NCI-H1436 (cell line): ENCODE measurements around the gene ETV6.
"Not testable (repeated sequence)": the region's sequence is repeated elsewhere in the genome, so short reads cannot be mapped to it uniquely, and the experiment has no call there.

Source experiments
- DNase-seq: peaks from one replicate; lab custom pipeline; 2025; lab: John Stamatoyannopoulos, UW

ETV6 gene

GRCh38 chr12:11649413-11650285 is at the start of gene ETV6:
Gene ETV6 (plus strand): TSS chr12:11649674. CDS start chr12:11650128, 454 bp downstream.
- DNase-seq = peak; percentile 65

- no peak for DNase-seq
Measured at GRCh38 chr12:11600199-11600598, 49.3 kb upstream of the ETV6 start.

- DNase-seq = no peak
Measured at GRCh38 chr12:11601647-11602046, 47.8 kb upstream of the ETV6 start.

- DNase-seq = no peak
Measured at GRCh38 chr12:11607313-11608081, 42.0 kb upstream of the ETV6 start.

GRCh38 chr12:11609045-11609444 is 40.4 kb upstream of the ETV6 start:
- no peak for DNase-seq

- DNase-seq = no peak
Measured at GRCh38 chr12:11615481-11615880, 34.0 kb upstream of the ETV6 start.

GRCh38 chr12:11618046-11618445 is 31.4 kb upstream of the ETV6 start:
- no peak for DNase-seq

GRCh38 chr12:11621797-11622423 is 27.6 kb upstream of the ETV6 start:
- DNase-seq = no peak

GRCh38 chr12:11622876-11623281 is 26.6 kb upstream of the ETV6 start:
- DNase-seq = no peak

- DNase-seq = no peak
Measured at GRCh38 chr12:11623382-11623781, 26.1 kb upstream of the ETV6 start.

GRCh38 chr12:11624116-11624515 is 25.4 kb upstream of the ETV6 start:
- DNase-seq = no peak

- DNase-seq = not testable (repeated sequence)
Measured at GRCh38 chr12:11627709-11628108, 21.8 kb upstream of the ETV6 start.

- no peak for DNase-seq
Measured at GRCh38 chr12:11628353-11628752, 21.1 kb upstream of the ETV6 start.

GRCh38 chr12:11630046-11630706 is 19.3 kb upstream of the ETV6 start:
- peak; percentile 19 for DNase-seq

- no peak for DNase-seq
Measured at GRCh38 chr12:11631288-11631687, 18.2 kb upstream of the ETV6 start.

GRCh38 chr12:11631881-11632280 is 17.6 kb upstream of the ETV6 start:
- DNase-seq = not testable (repeated sequence)

- no peak for DNase-seq
Measured at GRCh38 chr12:11633968-11634367, 15.5 kb upstream of the ETV6 start.

- DNase-seq = no peak
Measured at GRCh38 chr12:11635341-11635740, 14.1 kb upstream of the ETV6 start.

- DNase-seq = no peak
Measured at GRCh38 chr12:11638315-11638916, 11.1 kb upstream of the ETV6 start.

- DNase-seq = no peak
Measured at GRCh38 chr12:11639454-11639853, 10.0 kb upstream of the ETV6 start.

- DNase-seq = no peak
Measured at GRCh38 chr12:11641522-11641921, 8.0 kb upstream of the ETV6 start.

- no peak for DNase-seq
Measured at GRCh38 chr12:11642785-11643184, 6.7 kb upstream of the ETV6 start.
